ENCODE data around the gene RIMBP2.

The RIMBP2 gene

GRCh38 chr12:130473266-130473665, 242.8 kb downstream of the RIMBP2 start:
- TF ChIP-seq, protein P1, sequence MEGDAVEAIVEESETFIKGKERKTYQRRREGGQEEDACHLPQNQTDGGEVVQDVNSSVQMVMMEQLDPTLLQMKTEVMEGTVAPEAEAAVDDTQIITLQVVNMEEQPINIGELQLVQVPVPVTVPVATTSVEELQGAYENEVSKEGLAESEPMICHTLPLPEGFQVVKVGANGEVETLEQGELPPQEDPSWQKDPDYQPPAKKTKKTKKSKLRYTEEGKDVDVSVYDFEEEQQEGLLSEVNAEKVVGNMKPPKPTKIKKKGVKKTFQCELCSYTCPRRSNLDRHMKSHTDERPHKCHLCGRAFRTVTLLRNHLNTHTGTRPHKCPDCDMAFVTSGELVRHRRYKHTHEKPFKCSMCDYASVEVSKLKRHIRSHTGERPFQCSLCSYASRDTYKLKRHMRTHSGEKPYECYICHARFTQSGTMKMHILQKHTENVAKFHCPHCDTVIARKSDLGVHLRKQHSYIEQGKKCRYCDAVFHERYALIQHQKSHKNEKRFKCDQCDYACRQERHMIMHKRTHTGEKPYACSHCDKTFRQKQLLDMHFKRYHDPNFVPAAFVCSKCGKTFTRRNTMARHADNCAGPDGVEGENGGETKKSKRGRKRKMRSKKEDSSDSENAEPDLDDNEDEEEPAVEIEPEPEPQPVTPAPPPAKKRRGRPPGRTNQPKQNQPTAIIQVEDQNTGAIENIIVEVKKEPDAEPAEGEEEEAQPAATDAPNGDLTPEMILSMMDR (IDR thresholded peaks at IDR 0.05; ENCODE audit: control insufficient read depth, insufficient read depth, low read depth, low read length, missing control alignments): no peak
- no peak overlapping the region for H3K4me3 ChIP-seq (ENCODE audit: control insufficient read depth, low read depth, low read length)
- DNase-seq (ENCODE audit: low read depth): no peak

DNA sequence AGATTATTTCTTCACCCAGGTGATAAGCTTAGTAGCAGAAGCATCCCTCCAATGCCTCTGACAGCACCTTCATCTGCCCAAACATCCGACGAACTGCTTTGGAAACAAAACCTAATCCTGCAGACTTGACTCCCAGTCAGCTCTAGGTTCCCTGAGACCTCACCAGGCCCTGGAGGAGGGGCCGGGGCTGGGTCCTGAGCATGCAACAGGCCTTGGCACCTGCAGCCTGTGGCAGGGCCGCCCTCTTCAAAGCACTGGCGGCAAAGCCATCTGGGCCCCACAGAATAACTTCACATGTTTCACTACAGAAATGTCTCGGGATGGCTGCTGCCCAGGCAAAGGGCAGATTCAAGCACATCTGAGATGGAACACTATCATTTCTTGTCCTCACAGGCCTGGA, 245.1 kb downstream of the RIMBP2 start:
- TF ChIP-seq, protein P1 (IDR thresholded peaks at IDR 0.05; ENCODE audit: control insufficient read depth, insufficient read depth, low read depth, low read length, missing control alignments): no peak
- H3K4me3 ChIP-seq (ENCODE audit: control insufficient read depth, low read depth, low read length): no peak overlapping the region
- DNase-seq (ENCODE audit: low read depth): no peak

DNA sequence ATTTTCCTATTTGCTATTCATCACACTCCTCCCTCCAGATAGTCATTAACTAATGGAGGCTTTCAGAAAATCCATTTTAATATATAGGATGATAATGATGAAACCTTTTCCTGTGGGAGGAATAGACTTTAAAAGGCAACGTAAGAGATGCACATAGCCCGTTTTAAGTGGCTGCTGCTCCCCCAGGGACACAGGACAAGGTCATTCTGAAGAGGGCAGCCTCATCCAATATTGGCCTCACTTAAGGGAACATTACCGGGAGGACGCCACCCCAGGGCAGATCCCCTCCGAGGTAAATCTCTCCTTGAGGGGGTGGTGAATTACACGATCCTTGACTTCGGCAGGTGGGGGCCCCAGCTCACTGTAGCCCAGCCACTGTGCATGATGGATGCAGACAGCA, 246.5 kb downstream of the RIMBP2 start:
- no peak for DNase-seq (ENCODE audit: low read depth)
- no peak overlapping the region for H3K4me3 ChIP-seq (ENCODE audit: control insufficient read depth, low read depth, low read length)
- TF ChIP-seq, protein P1 (IDR thresholded peaks at IDR 0.05; ENCODE audit: control insufficient read depth, insufficient read depth, low read depth, low read length, missing control alignments): no peak

DNA sequence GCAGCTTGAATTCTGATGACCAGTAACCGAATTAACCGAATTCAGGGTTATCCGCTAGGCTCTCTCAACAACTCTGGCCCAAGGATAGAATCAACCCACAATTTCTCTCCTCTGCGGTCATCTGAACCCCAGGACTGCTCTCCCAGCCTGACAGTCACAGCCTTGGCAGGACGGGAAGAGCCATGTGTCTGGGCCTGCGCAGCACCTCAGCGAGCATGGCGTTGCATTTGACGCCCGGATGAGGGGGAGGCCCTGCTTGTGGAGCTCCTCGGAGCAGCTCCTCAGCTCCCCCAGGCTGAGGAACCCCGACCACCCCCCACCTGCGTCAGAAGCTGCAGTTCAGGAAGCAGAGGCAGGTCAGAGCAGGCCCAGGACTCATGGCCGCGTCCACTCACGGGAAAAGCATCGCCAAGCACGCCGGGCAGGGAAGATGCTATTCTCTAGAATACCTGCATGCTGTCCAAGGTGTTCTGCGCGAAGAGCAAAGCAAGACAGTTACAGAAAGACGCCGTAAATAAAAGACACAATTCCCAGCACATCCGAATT, 247.3 kb downstream of the RIMBP2 start:
- no peak overlapping the region for H3K4me3 ChIP-seq (ENCODE audit: control insufficient read depth, low read depth, low read length)
- TF ChIP-seq, protein P1 (IDR thresholded peaks at IDR 0.05; ENCODE audit: control insufficient read depth, insufficient read depth, low read depth, low read length, missing control alignments): no peak
- no peak for DNase-seq (ENCODE audit: low read depth)

DNA sequence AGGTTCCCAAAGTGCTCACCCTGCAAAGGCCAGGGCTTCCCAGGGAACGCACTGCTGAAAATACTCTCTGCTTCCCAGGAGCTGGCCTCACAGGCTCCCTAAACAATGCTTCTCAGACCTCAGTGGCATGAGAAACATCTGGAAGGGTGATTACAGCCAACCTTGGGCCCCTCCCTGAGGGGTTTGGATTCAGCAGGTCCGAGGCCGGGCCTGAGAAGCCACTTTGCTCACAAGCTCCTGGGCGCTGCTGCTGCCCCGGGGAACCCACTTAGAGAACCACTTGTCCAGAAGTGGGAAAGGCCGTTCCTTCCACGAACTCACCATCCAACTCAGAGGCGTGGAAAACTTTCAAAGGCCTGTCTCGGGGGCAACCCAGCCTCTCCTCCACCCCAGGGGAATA, 247.9 kb downstream of the RIMBP2 start:
- no peak overlapping the region for H3K4me3 ChIP-seq (ENCODE audit: control insufficient read depth, low read depth, low read length)
- DNase-seq (ENCODE audit: low read depth): no peak
- TF ChIP-seq, protein P1 (IDR thresholded peaks at IDR 0.05; ENCODE audit: control insufficient read depth, insufficient read depth, low read depth, low read length, missing control alignments): no peak

DNA sequence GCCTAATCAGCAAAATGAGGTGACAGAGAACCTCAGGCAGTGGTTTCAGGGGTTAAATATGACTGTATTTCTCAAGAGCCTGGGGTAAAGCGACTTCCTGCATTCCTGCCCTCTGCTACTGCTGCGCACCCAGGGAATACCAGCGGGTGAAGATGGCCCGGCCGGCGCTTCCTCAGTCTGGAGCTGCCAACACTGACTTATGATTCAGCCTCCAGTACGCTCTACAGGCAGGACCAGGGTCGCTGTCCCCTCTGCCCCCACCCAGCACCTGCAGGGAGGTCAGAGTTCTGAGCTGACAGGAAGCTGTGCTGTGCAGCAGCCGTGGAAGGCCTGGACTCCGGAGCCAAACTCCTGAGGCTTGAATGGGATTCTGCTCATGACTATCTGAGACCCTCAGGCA, 250.5 kb downstream of the RIMBP2 start:
- H3K4me3 ChIP-seq (ENCODE audit: control insufficient read depth, low read depth, low read length): no peak overlapping the region
- no peak for DNase-seq (ENCODE audit: low read depth)
- TF ChIP-seq, protein P1 (IDR thresholded peaks at IDR 0.05; ENCODE audit: control insufficient read depth, insufficient read depth, low read depth, low read length, missing control alignments): no peak

GRCh38 chr12:130465046-130465445, 251.1 kb downstream of the RIMBP2 start:
- no peak for DNase-seq (ENCODE audit: low read depth)

More at GRCh38 chr12:130465046-130465445, 251.1 kb downstream of the RIMBP2 start:
- TF ChIP-seq, protein P1 (IDR thresholded peaks at IDR 0.05; ENCODE audit: control insufficient read depth, insufficient read depth, low read depth, low read length, missing control alignments): no peak
- no peak overlapping the region for H3K4me3 ChIP-seq (ENCODE audit: control insufficient read depth, low read depth, low read length)

Measured in AG09309 (cell line).